ENCODE measurements around the gene GRXCR1.

- no peak for TF ChIP-seq CTCF (IDR thresholded peaks at IDR 0.05 in 4 of 5, conservative IDR thresholded peaks at IDR 0.05 in 1 of 5)
- TF ChIP-seq POLR2A (IDR thresholded peaks at IDR 0.05) = no peak
These were observed 13.7 kb upstream of the GRXCR1 start for GRCh38 chr4:42878863-42879262.
